GM18861 (cell line): ENCODE data around the gene PKP2.
"Not testable (repeated sequence)": the region's sequence is repeated elsewhere in the genome, so short reads cannot be mapped to it uniquely, and the experiment has no call there.

Source experiments
- ATAC-seq: cut with Tn5 transposase; IDR thresholded peaks from one replicate; pipeline ENCODE4 v1.9.1; 2021; ENCODE audit not compliant: unreplicated experiment

PKP2 gene

GRCh38 chr12:32897281-32897610 lies 669 bp upstream of the PKP2 start:
- no peak for ATAC-seq

DNA sequence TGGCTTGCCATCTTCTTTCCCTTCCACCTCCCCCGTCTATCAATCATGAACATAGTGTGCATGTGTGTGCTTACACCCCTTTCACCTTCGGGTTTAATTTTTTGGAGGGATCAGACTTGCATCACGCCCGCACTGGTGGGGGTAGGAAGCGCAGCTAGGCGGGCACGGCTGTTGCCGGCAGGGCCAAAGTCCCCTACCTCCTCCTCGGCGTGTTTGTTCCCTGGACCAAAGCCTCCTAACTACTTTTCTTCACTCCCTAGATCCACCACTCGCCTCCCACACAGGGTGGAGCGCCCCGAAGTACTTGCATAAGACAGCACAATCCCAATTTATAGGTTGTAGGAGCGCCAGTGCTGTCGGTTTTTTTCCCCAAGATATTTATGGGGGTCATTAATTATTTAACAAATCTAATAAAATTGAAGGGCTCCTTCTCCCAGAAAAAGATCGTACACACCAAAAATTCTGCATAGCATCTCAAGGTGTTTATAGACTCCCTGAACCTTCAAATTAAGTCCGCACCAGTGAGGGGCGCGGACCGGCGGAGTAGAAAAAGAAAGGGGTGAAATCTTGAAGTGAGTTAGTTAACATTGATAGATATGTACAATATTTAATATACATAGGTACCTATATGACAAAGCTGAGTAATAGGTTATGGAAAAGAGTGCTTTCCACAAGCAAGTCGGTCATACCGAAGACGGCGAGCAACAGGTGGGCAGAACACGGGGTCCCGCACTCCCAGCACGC lies 717 bp downstream of the PKP2 start:
- no peak for ATAC-seq

GRCh38 chr12:32894566-32894965 lies 2.0 kb downstream of the PKP2 start:
- ATAC-seq, result no peak

DNA sequence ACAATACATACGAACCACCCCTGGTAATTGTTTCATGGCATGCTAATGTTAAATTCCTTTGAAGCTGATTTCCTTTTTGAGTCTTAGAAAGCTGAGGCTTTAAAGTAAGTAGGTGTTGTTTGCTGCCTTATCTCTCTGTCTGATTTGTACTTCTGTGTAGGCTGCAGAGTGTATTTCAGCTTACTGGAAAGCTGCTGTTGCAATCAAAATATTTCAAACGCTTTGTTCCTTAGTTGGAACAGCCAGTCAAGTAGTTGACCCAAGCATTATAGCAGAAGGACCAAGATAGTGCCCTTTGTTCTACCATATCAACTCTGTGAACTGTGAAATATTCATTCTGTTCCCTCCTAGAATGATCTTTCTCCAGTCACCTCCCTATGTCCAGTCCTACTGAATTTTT lies 3.1 kb downstream of the PKP2 start:
- ATAC-seq, result no peak

- ATAC-seq, result no peak
These were observed 3.5 kb downstream of the PKP2 start for GRCh38 chr12:32893043-32893442.

- ATAC-seq, result not testable (repeated sequence)
These were observed 4.2 kb downstream of the PKP2 start for GRCh38 chr12:32892369-32892768.

GRCh38 chr12:32891956-32892355 lies 4.6 kb downstream of the PKP2 start:
- ATAC-seq, result no peak

DNA sequence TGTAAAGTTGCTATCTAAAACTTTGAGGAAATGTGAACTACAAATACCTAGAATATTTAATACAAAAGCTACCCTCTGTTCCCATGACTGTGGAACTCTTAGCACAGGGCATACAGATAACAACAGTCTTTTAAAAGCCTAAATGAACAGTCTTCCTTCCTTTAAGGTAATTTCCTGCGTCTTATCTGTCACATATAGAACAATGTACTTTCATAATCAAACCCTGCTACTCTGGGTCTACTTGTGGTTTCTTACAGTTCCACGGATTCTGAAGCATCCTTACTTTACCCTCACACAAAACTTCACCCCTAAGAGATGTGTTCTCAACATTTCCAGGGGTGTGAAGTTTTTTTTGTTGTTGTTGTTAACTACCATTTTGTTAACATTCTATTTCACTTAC lies 5.1 kb downstream of the PKP2 start:
- ATAC-seq, result no peak

DNA sequence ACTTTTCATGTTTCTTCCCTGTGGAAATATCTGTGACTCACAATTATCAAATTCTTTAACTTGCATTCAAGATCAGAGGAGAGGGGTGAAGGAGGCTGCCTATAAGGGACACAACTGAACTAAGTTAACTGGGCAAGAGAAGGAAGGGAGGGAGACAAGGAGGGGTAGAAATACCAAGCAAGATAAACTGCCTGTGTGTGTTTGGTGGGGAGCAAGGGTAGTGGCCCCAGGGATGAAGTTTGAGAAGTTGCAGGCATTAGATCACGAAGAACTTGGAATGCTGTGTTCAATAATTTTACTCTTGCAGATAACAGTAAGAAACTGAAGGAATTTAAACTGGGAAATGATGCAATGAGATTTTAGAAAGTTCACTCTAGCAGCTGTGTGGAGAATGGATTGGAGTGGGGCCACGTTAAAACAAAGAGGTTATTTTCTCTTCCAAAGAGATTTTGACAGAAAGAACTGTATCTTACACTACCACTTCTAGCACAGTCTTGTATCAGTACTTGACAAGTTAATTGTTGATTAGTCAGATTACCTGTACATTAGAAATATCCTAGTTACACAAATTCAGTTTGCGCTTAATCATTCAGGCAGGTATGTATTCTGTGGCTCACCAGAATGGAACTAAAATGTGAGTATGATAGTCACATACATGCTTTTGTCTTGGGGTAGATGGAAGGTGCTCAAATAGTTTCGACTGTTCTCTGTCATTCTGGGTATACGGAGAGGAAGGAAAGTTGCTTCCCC lies 7.4 kb downstream of the PKP2 start:
- no peak for ATAC-seq

DNA sequence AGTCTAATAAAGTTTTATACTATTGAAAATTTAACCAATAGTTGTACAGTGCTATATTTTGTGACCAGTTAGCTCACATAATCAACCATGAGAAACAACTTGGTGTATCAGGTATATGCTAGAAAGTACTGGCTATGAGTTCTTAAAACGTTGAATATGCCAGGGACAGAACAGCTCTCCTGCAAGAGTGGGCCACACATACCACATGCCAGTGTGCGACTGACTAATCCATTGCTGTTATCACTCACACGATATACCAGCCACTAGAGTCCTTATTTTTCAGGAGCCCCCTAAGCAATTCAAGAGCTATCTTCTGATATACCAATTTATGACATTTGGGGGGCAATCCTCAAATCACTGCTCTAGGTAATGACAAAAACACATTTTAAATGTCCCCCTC lies 9.5 kb downstream of the PKP2 start:
- no peak for ATAC-seq

GRCh38 chr12:32885831-32886230 lies 10.7 kb downstream of the PKP2 start:
- ATAC-seq, result no peak

DNA sequence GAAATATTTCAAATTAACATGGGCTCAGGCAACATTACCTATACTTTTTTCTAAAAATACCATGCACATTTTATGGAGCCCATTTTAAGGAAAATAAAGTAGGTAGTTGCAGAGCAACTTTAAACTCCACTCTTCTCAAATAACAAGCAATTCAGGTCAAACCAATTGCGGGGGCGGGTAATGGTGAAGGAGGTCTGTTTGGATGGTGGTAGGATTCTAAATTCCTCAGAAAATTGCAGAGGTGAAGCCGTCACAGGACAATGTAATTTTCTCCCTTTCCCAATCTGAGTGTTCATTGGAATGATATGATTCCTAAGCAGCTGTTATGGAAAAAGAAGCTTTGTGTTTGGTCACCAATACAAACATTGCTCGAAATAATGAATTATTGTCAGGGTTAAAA lies 11.6 kb downstream of the PKP2 start:
- ATAC-seq, result no peak

- no peak for ATAC-seq
These were observed 14.9 kb downstream of the PKP2 start for GRCh38 chr12:32881702-32882101.

- ATAC-seq, result no peak
These were observed 15.5 kb downstream of the PKP2 start for GRCh38 chr12:32881107-32881506.

GRCh38 chr12:32879066-32879465 lies 17.5 kb downstream of the PKP2 start:
- ATAC-seq, result not testable (repeated sequence)

DNA sequence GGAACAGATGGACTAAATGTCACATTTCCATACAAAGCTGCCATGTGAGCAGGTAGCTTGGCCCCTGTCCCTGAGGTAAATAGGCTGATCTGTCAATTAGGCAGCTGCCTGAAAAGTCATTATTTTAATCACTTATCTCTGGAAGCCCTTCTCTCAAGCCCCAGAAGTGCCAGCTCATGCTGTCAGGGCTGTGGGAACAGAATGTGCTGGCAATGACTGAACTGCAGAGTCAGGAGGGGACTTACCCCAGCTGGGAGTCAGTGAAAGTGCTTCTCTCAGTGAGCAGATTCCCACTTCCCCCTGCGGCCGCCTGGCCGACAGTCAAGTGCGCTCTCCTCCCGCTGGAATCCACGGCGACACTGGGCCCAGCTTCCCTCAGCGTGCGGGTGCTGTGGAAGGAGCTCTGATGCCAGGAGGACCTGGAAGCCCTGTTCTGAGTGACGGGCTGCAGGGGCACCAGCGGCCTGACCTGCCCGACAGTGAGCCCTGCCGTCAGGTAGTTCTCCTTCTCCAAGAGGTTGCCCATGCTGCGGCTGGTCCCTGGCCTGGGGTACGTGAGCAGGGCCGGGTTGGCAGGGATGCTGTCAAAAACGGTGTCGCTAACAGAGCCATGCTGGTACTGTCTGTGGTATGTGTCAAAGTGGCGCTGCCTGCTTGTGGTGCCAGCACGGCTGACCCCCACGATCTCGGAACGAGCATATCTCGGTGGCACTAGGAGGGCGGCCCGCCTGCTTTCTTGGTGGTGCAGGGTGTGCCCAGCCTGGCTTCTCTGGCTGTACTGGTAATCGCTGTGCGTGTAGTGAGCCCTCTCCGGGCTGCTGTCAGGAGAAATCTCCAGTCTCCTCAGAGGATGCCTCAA lies 18.7 kb downstream of the PKP2 start:
- no peak for ATAC-seq

- ATAC-seq, result no peak
These were observed 20.6 kb downstream of the PKP2 start for GRCh38 chr12:32876004-32876403.

GRCh38 chr12:32874975-32875374 lies 21.6 kb downstream of the PKP2 start:
- ATAC-seq, result no peak

DNA sequence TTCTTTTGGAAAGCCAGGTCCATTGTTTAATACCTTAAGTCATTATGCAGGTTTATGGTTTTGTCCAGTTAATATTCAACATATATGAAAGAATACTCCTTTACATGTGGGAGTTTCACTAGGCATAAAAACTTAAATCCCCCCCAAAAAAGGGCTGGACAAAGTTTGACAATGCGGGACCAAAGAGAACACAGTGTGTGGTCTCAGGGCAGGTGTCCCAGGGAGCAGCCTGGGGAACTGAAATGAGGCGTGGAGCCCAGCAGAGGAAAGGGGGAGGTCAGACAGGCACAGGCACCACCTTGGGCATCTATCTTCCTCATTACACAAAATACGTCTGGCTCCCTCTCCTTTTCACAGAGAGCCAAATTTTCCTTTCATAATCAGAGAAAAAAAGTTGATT lies 22.5 kb downstream of the PKP2 start:
- no peak for ATAC-seq

DNA sequence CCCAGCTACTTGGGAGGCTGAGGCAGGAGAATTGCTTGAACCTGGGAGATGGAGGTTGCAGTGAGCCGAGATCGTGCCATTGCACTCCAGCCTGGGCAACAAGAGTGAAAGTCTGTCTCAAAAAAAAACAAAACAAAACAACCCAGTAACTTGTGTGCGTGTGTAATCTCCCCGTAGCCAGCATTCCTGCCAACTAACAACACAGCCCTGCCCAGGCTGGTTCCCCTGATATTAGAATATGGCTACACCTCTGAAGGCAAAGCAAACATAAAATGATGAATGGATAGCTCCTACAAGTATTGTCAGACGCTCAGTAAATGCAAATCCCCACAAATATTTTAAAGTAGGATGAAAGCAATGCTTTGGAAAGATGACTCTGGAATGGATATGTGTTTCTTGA lies 24.2 kb downstream of the PKP2 start:
- not testable (repeated sequence) for ATAC-seq

GRCh38 chr12:32870716-32871115 lies 25.9 kb downstream of the PKP2 start:
- ATAC-seq, result no peak

- ATAC-seq, result no peak
These were observed 27.7 kb downstream of the PKP2 start for GRCh38 chr12:32868885-32869284.
